Measurements from ENCODE around the gene C5orf58. TPM values are rescaled to one million over a fixed set of nuclear protein-coding genes. Genes with fewer than 3 reads are reported as not detected.

C5orf58 gene
- total and polyA plus RNA-seq, 2 donors (not counting 1 experiment from before 2014, with no cell fraction given) = not detected

GRCh38 chr5:170186156-170186555 is 46.6 kb upstream of the C5orf58 start:
- no peaks in the 10 kb centered on the region for H3K36me3 ChIP-seq (ENCODE audit: control insufficient read depth, insufficient read depth, low read length)
- no peaks in the 10 kb centered on the region for H3K4me1 ChIP-seq (ENCODE audit: control insufficient read depth, extremely low read depth, insufficient read depth, low read length)
- H3K4me3 ChIP-seq (replicated peaks in 1 of 4; ENCODE audit: control extremely low read depth in 1 of 4, insufficient read depth in 1 of 4, low read depth in 3 of 4, low read length in 4 of 4) = no peak overlapping the region
- no peaks in the 10 kb centered on the region for H3K79me2 ChIP-seq (ENCODE audit: control insufficient read depth, insufficient read depth, low read length)
- H3K27ac ChIP-seq (ENCODE audit: insufficient read depth, low read length) = no peak overlapping the region
- H3K27me3 ChIP-seq (ENCODE audit: control insufficient read depth, insufficient read depth, low read length) = no peaks in the 10 kb centered on the region
- no peak overlapping the region for H2AFZ ChIP-seq (ENCODE audit: low read length)
- no peak overlapping the region for H3K9ac ChIP-seq (ENCODE audit: insufficient read depth, low read length)
- no peak for TF ChIP-seq EZH2 (IDR thresholded peaks at IDR 0.05; ENCODE audit: low read length, missing control alignments)
- TF ChIP-seq, protein P1, sequence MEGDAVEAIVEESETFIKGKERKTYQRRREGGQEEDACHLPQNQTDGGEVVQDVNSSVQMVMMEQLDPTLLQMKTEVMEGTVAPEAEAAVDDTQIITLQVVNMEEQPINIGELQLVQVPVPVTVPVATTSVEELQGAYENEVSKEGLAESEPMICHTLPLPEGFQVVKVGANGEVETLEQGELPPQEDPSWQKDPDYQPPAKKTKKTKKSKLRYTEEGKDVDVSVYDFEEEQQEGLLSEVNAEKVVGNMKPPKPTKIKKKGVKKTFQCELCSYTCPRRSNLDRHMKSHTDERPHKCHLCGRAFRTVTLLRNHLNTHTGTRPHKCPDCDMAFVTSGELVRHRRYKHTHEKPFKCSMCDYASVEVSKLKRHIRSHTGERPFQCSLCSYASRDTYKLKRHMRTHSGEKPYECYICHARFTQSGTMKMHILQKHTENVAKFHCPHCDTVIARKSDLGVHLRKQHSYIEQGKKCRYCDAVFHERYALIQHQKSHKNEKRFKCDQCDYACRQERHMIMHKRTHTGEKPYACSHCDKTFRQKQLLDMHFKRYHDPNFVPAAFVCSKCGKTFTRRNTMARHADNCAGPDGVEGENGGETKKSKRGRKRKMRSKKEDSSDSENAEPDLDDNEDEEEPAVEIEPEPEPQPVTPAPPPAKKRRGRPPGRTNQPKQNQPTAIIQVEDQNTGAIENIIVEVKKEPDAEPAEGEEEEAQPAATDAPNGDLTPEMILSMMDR (conservative IDR thresholded peaks at IDR 0.05 in 1 of 2, IDR thresholded peaks at IDR 0.05 in 1 of 2; ENCODE audit: low read depth in 1 of 2, low read length in 2 of 2) = no peak
- H3K9me3 ChIP-seq (ENCODE audit: control insufficient read depth, insufficient read depth, low read depth, low read length) = no peaks in the 10 kb centered on the region
- H4K20me1 ChIP-seq (ENCODE audit: control insufficient read depth, extremely low read depth, insufficient read depth, low read length) = no peaks in the 10 kb centered on the region
- H3K4me2 ChIP-seq (ENCODE audit: extremely low read depth, insufficient read depth, low read length) = no peak overlapping the region
- no peak for DNase-seq (ENCODE audit: low read depth in 2 of 2)

DNA sequence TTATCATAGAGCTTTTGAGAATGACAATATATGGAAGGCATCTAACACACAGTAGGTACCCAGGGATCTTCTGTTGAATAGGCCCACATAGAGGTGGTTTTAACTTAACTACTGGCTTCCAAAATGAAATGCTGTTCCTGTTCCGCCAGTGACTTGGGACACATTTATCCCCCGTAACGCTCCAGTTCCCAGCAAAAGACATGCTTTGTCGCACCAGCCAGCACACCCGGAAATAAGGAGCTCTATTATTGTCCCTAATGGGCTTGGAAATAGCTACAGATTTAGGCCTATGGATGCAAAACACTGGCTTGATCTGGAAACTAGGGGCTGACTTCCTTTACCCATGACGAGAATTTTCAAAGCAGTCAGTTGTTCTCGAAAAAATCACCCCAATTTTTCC is 45.9 kb upstream of the C5orf58 start:
- no peaks in the 10 kb centered on the region for H3K9me3 ChIP-seq (ENCODE audit: control insufficient read depth, insufficient read depth, low read depth, low read length)
- no peak for TF ChIP-seq EZH2 (IDR thresholded peaks at IDR 0.05; ENCODE audit: low read length, missing control alignments)
- TF ChIP-seq, protein P1 (conservative IDR thresholded peaks at IDR 0.05 in 1 of 2, IDR thresholded peaks at IDR 0.05 in 1 of 2; ENCODE audit: low read depth in 1 of 2, low read length in 2 of 2) = no peak
- no peaks in the 10 kb centered on the region for H4K20me1 ChIP-seq (ENCODE audit: control insufficient read depth, extremely low read depth, insufficient read depth, low read length)
- DNase-seq (ENCODE audit: low read depth in 2 of 2) = no peak
- H3K9ac ChIP-seq (ENCODE audit: insufficient read depth, low read length) = no peak overlapping the region
- no peaks in the 10 kb centered on the region for H3K4me1 ChIP-seq (ENCODE audit: control insufficient read depth, extremely low read depth, insufficient read depth, low read length)
- no peak overlapping the region for H3K27ac ChIP-seq (ENCODE audit: insufficient read depth, low read length)
- no peak overlapping the region for H3K4me3 ChIP-seq (replicated peaks in 1 of 4; ENCODE audit: control extremely low read depth in 1 of 4, insufficient read depth in 1 of 4, low read depth in 3 of 4, low read length in 4 of 4)
- no peak overlapping the region for H2AFZ ChIP-seq (ENCODE audit: low read length)
- H3K27me3 ChIP-seq (ENCODE audit: control insufficient read depth, insufficient read depth, low read length) = no peaks in the 10 kb centered on the region
- no peak overlapping the region for H3K4me2 ChIP-seq (ENCODE audit: extremely low read depth, insufficient read depth, low read length)
- no peaks in the 10 kb centered on the region for H3K79me2 ChIP-seq (ENCODE audit: control insufficient read depth, insufficient read depth, low read length)
- no peaks in the 10 kb centered on the region for H3K36me3 ChIP-seq (ENCODE audit: control insufficient read depth, insufficient read depth, low read length)

DNA sequence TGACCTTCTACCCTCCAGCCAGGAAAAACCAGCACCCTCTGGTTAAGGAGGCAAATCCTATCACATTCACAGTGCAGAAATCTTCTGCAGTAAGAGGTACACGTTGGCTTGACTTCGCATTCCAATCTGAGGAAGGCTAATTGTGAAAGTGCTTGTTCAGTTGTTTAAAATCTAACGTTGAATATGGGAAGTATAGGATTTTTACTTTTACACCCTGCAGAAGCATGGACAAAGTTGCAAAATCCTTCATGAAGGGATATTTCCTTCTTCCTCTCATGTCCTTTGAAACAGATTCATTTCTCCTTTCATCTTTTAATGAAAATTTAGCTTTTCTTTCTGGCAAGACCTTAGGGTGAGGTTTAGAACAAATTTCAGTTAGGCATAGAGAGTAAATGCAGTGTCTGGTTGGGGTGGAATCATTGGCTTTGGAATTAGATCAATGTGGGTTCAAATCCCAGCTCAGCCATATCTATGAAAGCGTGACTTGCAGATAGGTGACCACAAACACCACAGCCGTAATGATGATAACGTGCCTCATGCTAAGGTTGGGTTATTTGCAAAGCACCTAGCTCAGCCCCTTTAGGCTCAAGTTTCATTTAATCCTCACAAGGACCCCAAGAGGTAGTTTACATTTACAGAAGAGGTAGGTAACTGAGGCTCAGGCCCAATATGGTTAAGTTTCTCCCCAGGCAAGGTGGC is 42.2 kb upstream of the C5orf58 start:
- no peaks in the 10 kb centered on the region for H3K9me3 ChIP-seq (ENCODE audit: control insufficient read depth, insufficient read depth, low read depth, low read length)
- H3K4me3 ChIP-seq (replicated peaks in 1 of 4; ENCODE audit: control extremely low read depth in 1 of 4, insufficient read depth in 1 of 4, low read depth in 3 of 4, low read length in 4 of 4) = no peak overlapping the region
- no peak overlapping the region for H3K9ac ChIP-seq (ENCODE audit: insufficient read depth, low read length)
- TF ChIP-seq EZH2 (IDR thresholded peaks at IDR 0.05; ENCODE audit: low read length, missing control alignments) = no peak
- TF ChIP-seq, protein P1 (conservative IDR thresholded peaks at IDR 0.05 in 1 of 2, IDR thresholded peaks at IDR 0.05 in 1 of 2; ENCODE audit: low read depth in 1 of 2, low read length in 2 of 2) = no peak
- no peak overlapping the region for H3K4me2 ChIP-seq (ENCODE audit: extremely low read depth, insufficient read depth, low read length)
- no peak for DNase-seq (ENCODE audit: low read depth in 2 of 2)
- H3K36me3 ChIP-seq (ENCODE audit: control insufficient read depth, insufficient read depth, low read length) = no peaks in the 10 kb centered on the region
- H3K79me2 ChIP-seq (ENCODE audit: control insufficient read depth, insufficient read depth, low read length) = no peaks in the 10 kb centered on the region
- H2AFZ ChIP-seq (ENCODE audit: low read length) = no peak overlapping the region
- no peaks in the 10 kb centered on the region for H4K20me1 ChIP-seq (ENCODE audit: control insufficient read depth, extremely low read depth, insufficient read depth, low read length)
- H3K4me1 ChIP-seq (ENCODE audit: control insufficient read depth, extremely low read depth, insufficient read depth, low read length) = no peaks in the 10 kb centered on the region
- no peaks in the 10 kb centered on the region for H3K27me3 ChIP-seq (ENCODE audit: control insufficient read depth, insufficient read depth, low read length)
- no peak overlapping the region for H3K27ac ChIP-seq (ENCODE audit: insufficient read depth, low read length)
